Muscle layer of colon (tissue), 2 donors: Measurements from ENCODE around the gene ZNF43.
"Not testable (repeated sequence)": the region's sequence is repeated elsewhere in the genome, so short reads cannot be mapped to it uniquely, and the experiment has no call there.

Experiments
- H3K27ac ChIP-seq: one replicate; pipeline ENCODE4 v1.7.0; 2013; ENCODE audit warnings: low read depth, mild to moderate bottlenecking, low read length, moderate library complexity
- H3K27me3 ChIP-seq, 2 donors: one replicate each; pipeline ENCODE4 v1.7.0; 2013; ENCODE audit warnings: low read length in 2 of 2, mild to moderate bottlenecking in 2 of 2; ENCODE audit not compliant: insufficient read depth in 2 of 2, control insufficient read depth in 1 of 2
- H3K36me3 ChIP-seq: one replicate; pipeline ENCODE4 v1.7.0; 2013; ENCODE audit warnings: mild to moderate bottlenecking, low read length; ENCODE audit not compliant: insufficient read depth
- H3K4me1 ChIP-seq: one replicate; pipeline ENCODE4 v1.7.0; 2013; ENCODE audit warnings: mild to moderate bottlenecking, low read length; ENCODE audit not compliant: insufficient read depth
- H3K4me3 ChIP-seq, 2 donors: one replicate each; pipeline ENCODE4 v1.7.0; 2013; ENCODE audit warnings: low read length in 2 of 2, low read depth in 1 of 2, mild to moderate bottlenecking in 1 of 2, moderate library complexity in 1 of 2
- H3K9ac ChIP-seq: one replicate; pipeline ENCODE4 v1.7.0; 2013; ENCODE audit warnings: low read length
- H3K9me3 ChIP-seq: one replicate; pipeline ENCODE4 v1.7.0; 2013; ENCODE audit warnings: mild to moderate bottlenecking, low read length
- donor health status: abdominal sarcoma.
- donor health status: Adenocarcinoma of cecum.

ZNF43 gene

GRCh38 chr19:21848706-21849105 lies 12.7 kb upstream of the ZNF43 start:
- no peak overlapping the region for H3K27ac ChIP-seq
- H3K9me3 ChIP-seq: no peaks in the 10 kb centered on the region
- H3K4me3 ChIP-seq: no peak overlapping the region
- peaks cover 5% of the 10 kb centered on the region for H3K4me1 ChIP-seq
- H3K36me3 ChIP-seq: peaks cover 6% of the 10 kb centered on the region
- no peak overlapping the region for H3K9ac ChIP-seq
- H3K27me3 ChIP-seq: no peaks in the 10 kb centered on the region

- H3K4me3 ChIP-seq: no peak overlapping the region
- H3K27me3 ChIP-seq: no peaks in the 10 kb centered on the region
- H3K36me3 ChIP-seq: peaks cover 21% of the 10 kb centered on the region
- no peak overlapping the region for H3K27ac ChIP-seq
- H3K9me3 ChIP-seq: no peaks in the 10 kb centered on the region
- H3K4me1 ChIP-seq: no peaks in the 10 kb centered on the region
- H3K9ac ChIP-seq: no peak overlapping the region
These were observed 7.1 kb upstream of the ZNF43 start for GRCh38 chr19:21843081-21843480.

GRCh38 chr19:21841488-21842097 lies 5.6 kb upstream of the ZNF43 start:
- Histone ChIP-seq H3K4me3 (no peak overlapping the region), H3K27me3 (no peaks in the 10 kb centered on the region), H3K36me3 (peaks cover 21% of the 10 kb centered on the region), H3K9me3 (no peaks in the 10 kb centered on the region), H3K27ac (no peak overlapping the region), H3K9ac (no peak overlapping the region), H3K4me1 (peaks cover under 1% of the 10 kb centered on the region)

- Histone ChIP-seq H3K4me1 (peaks cover 6% of the 10 kb centered on the region), H3K27ac (no peak overlapping the region), H3K4me3 (no peak overlapping the region), H3K9me3 (no peaks in the 10 kb centered on the region), H3K9ac (no peak overlapping the region), H3K27me3 (no peaks in the 10 kb centered on the region), H3K36me3 (peaks cover 21% of the 10 kb centered on the region)
These were observed 5.1 kb upstream of the ZNF43 start for GRCh38 chr19:21841081-21841480.

GRCh38 chr19:21839976-21840375 lies 4.0 kb upstream of the ZNF43 start:
- Histone ChIP-seq H3K4me3 (no peak overlapping the region), H3K4me1 (peaks cover 6% of the 10 kb centered on the region), H3K9me3 (no peaks in the 10 kb centered on the region), H3K27me3 (no peaks in the 10 kb centered on the region), H3K9ac (no peak overlapping the region), H3K36me3 (peaks cover 21% of the 10 kb centered on the region), H3K27ac (no peak overlapping the region)

- Histone ChIP-seq H3K27me3 (no peaks in the 10 kb centered on the region), H3K36me3 (peaks cover 21% of the 10 kb centered on the region), H3K4me1 (peaks cover 6% of the 10 kb centered on the region), H3K9ac (no peak overlapping the region), H3K4me3 (no peak overlapping the region), H3K9me3 (no peaks in the 10 kb centered on the region), H3K27ac (no peak overlapping the region)
These were observed 2.7 kb upstream of the ZNF43 start for GRCh38 chr19:21838646-21839045.

GRCh38 chr19:21835429-21835809 lies 563 bp downstream of the ZNF43 start:
- Histone ChIP-seq H3K9me3 (no peaks in the 10 kb centered on the region), H3K4me1 (peaks cover 6% of the 10 kb centered on the region), H3K9ac (peak overlapping the region; percentile 71), H3K27me3 (no peaks in the 10 kb centered on the region), H3K36me3 (peaks cover 8% of the 10 kb centered on the region), H3K4me3 (peak overlapping the region; percentile 95 to 100), H3K27ac (peak overlapping the region; percentile 85)

- no peaks in the 10 kb centered on the region for H3K9me3 ChIP-seq
- no peak overlapping the region for H3K9ac ChIP-seq
- H3K4me1 ChIP-seq: peaks cover 6% of the 10 kb centered on the region
- H3K27me3 ChIP-seq: no peaks in the 10 kb centered on the region
- no peaks in the 10 kb centered on the region for H3K36me3 ChIP-seq
- no peak overlapping the region for H3K4me3 ChIP-seq
- no peak overlapping the region for H3K27ac ChIP-seq
These were observed 2.2 kb downstream of the ZNF43 start for GRCh38 chr19:21833733-21834132.

- Histone ChIP-seq H3K4me3 (no peak overlapping the region), H3K4me1 (peaks cover 9% of the 10 kb centered on the region), H3K9ac (no peak overlapping the region), H3K36me3 (peaks cover 6% of the 10 kb centered on the region), H3K27ac (no peak overlapping the region), H3K9me3 (no peaks in the 10 kb centered on the region), H3K27me3 (no peaks in the 10 kb centered on the region)
These were observed 11.3 kb downstream of the ZNF43 start for GRCh38 chr19:21824679-21825078.

GRCh38 chr19:21823224-21823623 lies 12.8 kb downstream of the ZNF43 start:
- peaks cover 9% of the 10 kb centered on the region for H3K4me1 ChIP-seq
- no peak overlapping the region for H3K4me3 ChIP-seq
- H3K27ac ChIP-seq: no peak overlapping the region
- H3K27me3 ChIP-seq: no peaks in the 10 kb centered on the region
- no peaks in the 10 kb centered on the region for H3K9me3 ChIP-seq
- no peak overlapping the region for H3K9ac ChIP-seq
- H3K36me3 ChIP-seq: peaks cover 6% of the 10 kb centered on the region

GRCh38 chr19:21812448-21812847 lies 23.5 kb downstream of the ZNF43 start:
- H3K4me1 ChIP-seq: no peaks in the 10 kb centered on the region
- no peak overlapping the region for H3K27ac ChIP-seq
- no peak overlapping the region for H3K9ac ChIP-seq
- peaks cover 26% of the 10 kb centered on the region for H3K9me3 ChIP-seq
- H3K27me3 ChIP-seq: no peaks in the 10 kb centered on the region
- H3K4me3 ChIP-seq: no peak overlapping the region
- H3K36me3 ChIP-seq: peaks cover 56% of the 10 kb centered on the region

GRCh38 chr19:21808400-21809000 lies 27.5 kb downstream of the ZNF43 start:
- peak overlapping the region in 1 of 2 donors; percentile 2 for H3K4me3 ChIP-seq
- not testable (repeated sequence) for H3K9ac ChIP-seq, H3K27ac ChIP-seq, H3K4me1 ChIP-seq, H3K27me3 ChIP-seq
- peaks cover 25% of the 10 kb centered on the region for H3K36me3 ChIP-seq
- peaks cover 26% of the 10 kb centered on the region for H3K9me3 ChIP-seq
